SH-SY5Y (cell line): ENCODE data around the gene B4GALT2.

Source experiments
- GATA2 ChIP-seq: IDR thresholded peaks from 2 replicates; pipeline ENCODE4 v1.6.1; 2011; ENCODE audit warnings: mild to moderate bottlenecking, low read depth, low read length
- GATA3 ChIP-seq: IDR thresholded peaks from 2 replicates; pipeline ENCODE4 v1.6.1; 2011; ENCODE audit warnings: low read depth, mild to moderate bottlenecking, low read length, moderate library complexity

DNA sequence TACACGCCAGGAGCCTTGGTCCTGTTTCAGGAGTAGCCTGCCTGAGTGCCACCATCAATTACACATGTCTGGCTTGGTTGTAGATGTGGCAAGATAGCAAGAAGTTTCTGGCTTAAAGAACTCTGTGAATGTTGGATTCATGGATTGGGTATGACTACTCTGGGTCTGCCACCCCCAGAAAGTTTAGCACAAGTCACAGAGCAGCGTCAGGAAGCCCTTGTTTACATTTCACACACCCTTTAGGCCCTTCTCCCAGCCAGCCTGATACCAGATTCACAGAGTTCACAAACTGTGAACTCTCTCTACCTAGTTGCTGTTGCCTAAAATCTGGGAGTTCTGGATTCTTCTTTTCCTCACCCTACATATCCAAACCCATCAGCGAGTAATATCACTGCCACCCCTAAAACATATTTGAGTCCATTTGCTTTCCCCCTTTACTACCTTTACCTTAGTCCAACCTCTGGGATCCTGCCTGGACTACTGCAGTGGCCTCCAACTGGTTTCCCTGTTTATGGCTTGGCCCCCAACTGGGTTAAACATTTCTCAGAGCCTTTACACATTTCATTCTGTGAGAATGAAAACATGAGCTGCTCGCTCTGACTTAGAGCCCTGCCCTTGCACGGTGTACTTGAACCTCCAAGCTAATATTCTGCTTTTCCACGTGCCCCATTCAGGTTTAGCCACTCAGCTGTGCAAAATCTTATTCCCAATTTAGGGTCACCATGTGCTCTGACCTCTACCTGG is 8.3 kb downstream of the B4GALT2 start:
- TF ChIP-seq GATA2 (no peak), GATA3 (no peak)
